OCI-LY1 (cell line): ENCODE data around the gene INPP5A.

ENCODE experiments used
- H2AFZ ChIP-seq: fragments of 200-600 bp; sonication (generic), shearing (Covaris generic); 2 replicates; pipeline ENCODE4 v1.6.0; 2014; ENCODE audit warnings: antibody characterized with exemption, mild to moderate bottlenecking, low read length
- H3F3A ChIP-seq: fragments of 200-600 bp; sonication (generic), shearing (Covaris generic); 2 replicates; pipeline ENCODE4 v1.6.0; 2014; ENCODE audit warnings: mild to moderate bottlenecking, antibody characterized with exemption, low read length, moderate library complexity; ENCODE audit not compliant: insufficient read depth
- H3K27ac ChIP-seq: fragments of 200-600 bp; sonication (generic); 2 replicates; pipeline ENCODE4 v1.5.1; 2014; ENCODE audit warnings: low read length, mixed run types, mild to moderate bottlenecking, low read depth; ENCODE audit not compliant: poor library complexity, severe bottlenecking
- H3K27me3 ChIP-seq: fragments of 200-600 bp; sonication (generic); 2 replicates; pipeline ENCODE4 v1.6.0; 2014; ENCODE audit warnings: antibody characterized with exemption, mild to moderate bottlenecking, low read length, moderate library complexity; ENCODE audit not compliant: insufficient read depth
- H3K36me3 ChIP-seq: fragments of 200-600 bp; sonication (generic); 2 replicates; pipeline ENCODE4 v1.6.1; 2014; ENCODE audit warnings: mild to moderate bottlenecking, antibody characterized with exemption, low read length, moderate library complexity, mixed read lengths; ENCODE audit not compliant: insufficient read depth
- H3K4me1 ChIP-seq: fragments of 200-600 bp; sonication (generic); 2 replicates; pipeline ENCODE4 v1.5.1; 2014; ENCODE audit warnings: mild to moderate bottlenecking, low read length, moderate library complexity; ENCODE audit not compliant: insufficient read depth, severe bottlenecking
- H3K4me2 ChIP-seq: fragments of 200-600 bp; sonication (generic), shearing (Covaris generic); 2 replicates; pipeline ENCODE4 v1.6.1; 2014; ENCODE audit warnings: low read length
- H3K4me3 ChIP-seq: fragments of 200-600 bp; sonication (generic); 2 replicates; pipeline ENCODE4 v1.5.1; 2014; ENCODE audit warnings: low read length, low read depth, mild to moderate bottlenecking, mixed read lengths; ENCODE audit not compliant: poor library complexity, severe bottlenecking
- H3K79me2 ChIP-seq: fragments of 200-600 bp; shearing (Covaris generic); 2 replicates; pipeline ENCODE4 v1.6.1; 2016; ENCODE audit warnings: mixed run types, low read length, mixed read lengths; ENCODE audit not compliant: insufficient read depth
- H3K9ac ChIP-seq: fragments of 200-600 bp; sonication (generic), shearing (Covaris generic); 2 replicates; pipeline ENCODE4 v1.6.1; 2014; ENCODE audit warnings: mild to moderate bottlenecking, low read length, mixed read lengths
- H3K9me2 ChIP-seq: fragments of 200-600 bp; sonication (generic), shearing (Covaris generic); 2 replicates; pipeline ENCODE4 v1.6.1; 2014; ENCODE audit warnings: low read depth, mild to moderate bottlenecking, low read length, mixed read lengths
- H3K9me3 ChIP-seq: fragments of 200-600 bp; shearing (Covaris generic); 2 replicates; pipeline ENCODE4 v1.6.1; 2014; ENCODE audit warnings: low read length, mixed read lengths
- H4K20me1 ChIP-seq: fragments of 200-600 bp; sonication (generic), shearing (Covaris generic); 2 replicates; pipeline ENCODE4 v1.6.0; 2016; ENCODE audit warnings: mild to moderate bottlenecking, low read length; ENCODE audit not compliant: insufficient read depth
- CTCF ChIP-seq: fragments of 200-600 bp; sonication (generic), shearing (Covaris generic); IDR thresholded peaks from 2 replicates; pipeline ENCODE4 v1.5.1; 2017; ENCODE audit warnings: mild to moderate bottlenecking, antibody characterized with exemption, low read length, moderate library complexity, mixed read lengths
- EZH2 ChIP-seq: fragments of 200-600 bp; sonication (generic), shearing (Covaris generic); IDR thresholded peaks from 2 replicates; pipeline ENCODE4 v1.8.0; 2017; ENCODE audit warnings: borderline replicate concordance, mixed run types, mild to moderate bottlenecking, antibody characterized with exemption, low read length, moderate library complexity, mixed read lengths

Gene INPP5A

GRCh38 chr10:132536877-132537683 lies 507 bp upstream of the INPP5A start:
- Histone ChIP-seq H4K20me1 (no peaks in the 10 kb centered on the region), H3K4me3 (no peak overlapping the region), H2AFZ (no peak overlapping the region), H3F3A (no peaks in the 10 kb centered on the region), H3K9me3 (no peaks in the 10 kb centered on the region), H3K36me3 (no peaks in the 10 kb centered on the region), H3K4me2 (no peak overlapping the region), H3K27ac (no peak overlapping the region), H3K4me1 (no peaks in the 10 kb centered on the region), H3K79me2 (no peaks in the 10 kb centered on the region), H3K27me3 (no peaks in the 10 kb centered on the region), H3K9ac (no peak overlapping the region), H3K9me2 (no peaks in the 10 kb centered on the region)
- no peak for TF ChIP-seq CTCF
- no peak for TF ChIP-seq EZH2

- H3K4me1 ChIP-seq, result no peaks in the 10 kb centered on the region
- no peaks in the 10 kb centered on the region for H3K27me3 ChIP-seq
- H3K79me2 ChIP-seq, result no peaks in the 10 kb centered on the region
- H3K36me3 ChIP-seq, result no peaks in the 10 kb centered on the region
- H3K9me2 ChIP-seq, result no peaks in the 10 kb centered on the region
- no peak overlapping the region for H3K4me2 ChIP-seq
- H3K9me3 ChIP-seq, result no peaks in the 10 kb centered on the region
- TF ChIP-seq EZH2 (no peak), CTCF (no peak)
- no peak overlapping the region for H3K4me3 ChIP-seq
- H3K9ac ChIP-seq, result no peak overlapping the region
- H3K27ac ChIP-seq, result no peak overlapping the region
- no peaks in the 10 kb centered on the region for H3F3A ChIP-seq
- no peaks in the 10 kb centered on the region for H4K20me1 ChIP-seq
- no peak overlapping the region for H2AFZ ChIP-seq
Observed at GRCh38 chr10:132538031-132538789, 623 bp downstream of the INPP5A start.

GRCh38 chr10:132538790-132539421 lies 1.3 kb downstream of the INPP5A start:
- Histone ChIP-seq H3F3A (no peaks in the 10 kb centered on the region), H3K79me2 (no peaks in the 10 kb centered on the region), H4K20me1 (no peaks in the 10 kb centered on the region), H2AFZ (no peak overlapping the region), H3K4me1 (no peaks in the 10 kb centered on the region), H3K9ac (no peak overlapping the region), H3K27ac (no peak overlapping the region), H3K36me3 (no peaks in the 10 kb centered on the region), H3K9me3 (no peaks in the 10 kb centered on the region), H3K27me3 (no peaks in the 10 kb centered on the region), H3K4me3 (no peak overlapping the region), H3K4me2 (no peak overlapping the region), H3K9me2 (no peaks in the 10 kb centered on the region)
- TF ChIP-seq EZH2 (no peak), CTCF (no peak)
